Stimulated activated naive CD8-positive, alpha-beta T cell treated with anti-CD3 and anti-CD28 coated beads, Interleukin-15, Interleukin-2, amounts not matched to agents 100 ng/mL and 50 ng/mL, for 24 hours (primary cell): ENCODE results near the gene GABRA5.
"Not testable (repeated sequence)": the region's sequence is repeated elsewhere in the genome, so short reads cannot be mapped to it uniquely, and the experiment has no call there.

Experiments used
- H3K27ac Mint-ChIP-seq: one replicate; pipeline ENCODE4 v1.8.0; 2021; ENCODE audit warnings: mild to moderate bottlenecking, mixed read lengths
- H3K27me3 Mint-ChIP-seq: one replicate; pipeline ENCODE4 v1.8.0; 2021; ENCODE audit warnings: mixed read lengths
- H3K36me3 Mint-ChIP-seq: one replicate; pipeline ENCODE4 v1.8.0; 2021; ENCODE audit warnings: low read depth, mixed read lengths
- H3K4me1 Mint-ChIP-seq: one replicate; pipeline ENCODE4 v1.8.0; 2021; ENCODE audit warnings: low read depth, mixed read lengths
- H3K4me3 Mint-ChIP-seq: one replicate; pipeline ENCODE4 v1.8.0; 2021; ENCODE audit warnings: mild to moderate bottlenecking, mixed read lengths
- H3K9me3 Mint-ChIP-seq: one replicate; pipeline ENCODE4 v1.8.0; 2021; ENCODE audit warnings: mixed read lengths

GABRA5 gene

DNA sequence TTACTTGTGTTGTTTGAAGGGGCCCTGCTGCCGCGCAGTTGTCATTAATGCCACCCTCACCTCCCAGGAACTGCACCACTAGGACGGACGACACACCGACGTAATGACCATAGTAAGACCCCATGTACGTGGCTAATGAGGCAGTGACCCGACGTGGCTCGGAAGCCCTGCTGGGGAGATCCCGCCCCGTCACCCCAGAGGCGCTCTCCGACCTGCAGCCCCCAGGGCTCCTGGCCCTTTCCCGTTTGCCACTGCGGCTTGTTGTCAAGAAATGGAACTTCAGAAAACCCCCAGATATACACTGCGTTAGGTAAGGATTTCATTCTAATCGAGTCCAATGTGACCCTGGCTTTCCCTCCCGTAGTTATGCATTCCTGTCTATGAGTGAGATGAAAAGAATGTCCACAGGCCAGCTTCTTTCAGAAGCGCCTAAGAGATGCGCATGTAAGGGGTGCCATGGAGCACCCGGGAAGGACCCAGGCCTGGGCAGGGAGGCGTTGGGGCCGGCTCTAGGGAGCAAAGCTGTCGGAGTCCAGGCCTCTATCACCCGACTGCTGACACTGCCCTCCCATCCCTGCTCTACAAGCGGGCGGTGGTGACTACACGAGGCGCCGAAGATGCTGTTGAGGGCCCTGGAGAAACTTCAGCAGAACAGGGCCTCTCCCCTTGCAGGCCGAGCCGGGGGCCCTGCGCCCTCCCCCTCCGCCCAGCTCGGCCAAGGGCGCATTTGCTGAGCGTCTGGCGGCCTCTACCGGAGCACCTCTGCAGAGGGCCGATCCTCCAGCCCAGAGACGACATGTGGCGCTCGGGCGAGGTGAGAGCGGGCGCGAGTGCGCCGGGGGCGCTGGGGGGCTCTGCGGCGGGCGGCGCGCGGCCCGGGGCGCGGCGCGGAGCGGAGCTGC, at the start of gene GABRA5:
GABRA5 (plus strand) TSS at position 765 of the 902 bp plus-strand sequence. CDS start 2,187 bp downstream, outside the sequence.
- Mint-ChIP-seq H3K9me3 (no peaks in the 10 kb centered on the region), H3K27me3 (peaks cover 34% of the 10 kb centered on the region), H3K36me3 (no peaks in the 10 kb centered on the region), H3K4me1 (no peaks in the 10 kb centered on the region), H3K4me3 (no peak within 1 kb of the TSS), H3K27ac (no peak within 1 kb of the TSS)

DNA sequence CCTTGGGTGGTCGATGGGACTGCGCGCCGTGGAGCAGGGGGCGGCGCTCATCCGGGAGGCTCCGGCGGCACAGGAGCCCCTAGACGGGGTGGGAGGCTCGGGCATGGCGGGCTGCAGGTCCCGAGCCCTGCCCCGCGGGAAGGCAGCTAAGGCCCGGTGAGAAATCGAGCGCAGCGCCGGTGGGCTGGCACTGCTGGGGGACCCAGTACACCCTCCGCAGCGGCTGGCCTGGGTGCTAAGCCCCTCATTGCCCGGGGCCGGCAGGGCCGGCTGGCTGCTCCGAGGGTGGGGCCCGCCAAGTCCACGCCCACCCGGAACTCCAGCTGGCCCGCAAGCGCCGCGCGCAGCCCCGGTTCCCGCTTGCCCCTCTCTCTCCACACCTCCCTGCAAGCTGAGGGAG, 35.7 kb upstream of the GABRA5 start:
- H3K27ac Mint-ChIP-seq, H3K4me3 Mint-ChIP-seq, H3K4me1 Mint-ChIP-seq, H3K36me3 Mint-ChIP-seq, H3K9me3 Mint-ChIP-seq, H3K27me3 Mint-ChIP-seq: not testable (repeated sequence)

DNA sequence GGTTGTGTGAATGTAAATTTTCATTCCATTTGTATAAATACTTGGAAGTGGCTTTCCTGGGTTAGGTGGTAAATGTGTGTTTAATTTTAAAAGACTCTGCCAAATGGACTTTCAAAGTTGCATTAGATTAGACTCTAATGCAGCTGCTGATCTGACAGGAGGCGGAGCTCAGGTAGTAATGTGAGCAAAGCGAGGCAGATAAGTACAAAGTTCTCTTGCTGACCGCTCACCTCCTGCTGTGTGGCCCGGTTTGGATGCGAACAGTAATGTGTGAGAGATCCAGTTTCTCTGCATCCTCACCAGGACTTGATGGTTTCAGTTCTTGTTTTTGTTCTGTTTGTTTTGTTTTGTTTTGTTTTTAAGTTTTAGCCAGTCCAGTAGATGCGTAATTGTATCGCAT, 34.9 kb upstream of the GABRA5 start:
- Mint-ChIP-seq H3K27ac (no peak overlapping the region), H3K4me3 (no peak overlapping the region), H3K27me3 (no peaks in the 10 kb centered on the region), H3K9me3 (peaks cover 9% of the 10 kb centered on the region), H3K36me3 (no peaks in the 10 kb centered on the region), H3K4me1 (no peaks in the 10 kb centered on the region)

DNA sequence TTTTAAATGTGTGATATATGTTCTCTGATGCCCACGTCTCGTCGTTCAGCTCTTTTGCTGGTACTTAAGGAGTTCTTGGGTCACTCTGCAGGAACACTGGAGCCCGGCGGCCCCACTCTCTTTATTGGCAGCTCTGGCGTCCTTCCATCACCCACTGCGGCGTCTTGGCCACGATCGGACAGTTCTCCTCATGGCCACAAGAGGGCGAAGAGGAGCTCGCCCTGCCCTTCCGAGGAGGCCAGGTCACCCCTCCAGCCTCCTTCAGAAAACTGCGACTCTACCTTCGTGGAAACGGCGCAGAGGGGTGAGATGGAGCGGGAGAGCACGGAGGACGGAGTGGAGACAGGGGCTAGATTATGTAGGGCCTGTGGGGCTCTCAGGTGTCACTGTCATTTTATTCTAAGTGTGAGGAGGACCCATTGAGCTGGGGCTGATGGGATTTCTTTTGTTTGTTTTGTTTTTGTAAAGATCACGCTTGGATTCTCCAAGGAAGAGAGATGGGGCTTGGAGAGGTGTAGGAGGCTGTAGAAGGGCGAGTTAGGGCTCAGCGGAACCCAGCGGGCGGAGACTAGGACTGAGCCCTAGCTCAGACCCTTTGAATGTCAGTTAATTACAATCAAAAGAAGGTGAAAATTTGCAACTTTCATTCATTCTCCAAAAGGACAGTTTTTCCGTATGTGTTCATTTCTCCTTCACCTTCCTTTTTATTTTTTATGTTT, 28.0 kb upstream of the GABRA5 start:
- no peaks in the 10 kb centered on the region for H3K4me1 Mint-ChIP-seq
- no peak overlapping the region for H3K4me3 Mint-ChIP-seq
- H3K9me3 Mint-ChIP-seq: peaks cover 9% of the 10 kb centered on the region
- H3K27me3 Mint-ChIP-seq: no peaks in the 10 kb centered on the region
- no peaks in the 10 kb centered on the region for H3K36me3 Mint-ChIP-seq
- H3K27ac Mint-ChIP-seq: no peak overlapping the region

DNA sequence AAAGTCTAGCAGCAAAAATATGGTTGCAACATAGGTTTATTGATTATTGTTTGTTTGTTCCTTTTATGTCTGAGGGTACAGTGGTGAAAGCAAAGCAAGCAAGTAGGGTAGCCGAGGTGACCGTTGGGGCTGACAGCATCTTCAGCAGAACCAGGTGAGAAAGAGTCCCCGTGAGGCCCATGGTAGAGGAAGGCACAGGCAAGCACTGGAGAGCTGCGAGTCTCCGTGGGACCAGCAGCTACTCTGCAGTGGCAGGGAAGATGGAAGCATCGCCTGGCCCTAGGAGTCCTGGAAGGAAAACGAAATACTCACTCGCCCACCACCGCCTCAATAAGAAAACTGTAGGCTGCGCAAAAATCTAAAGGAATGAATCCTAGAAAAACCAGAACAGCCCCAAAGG, 25.3 kb upstream of the GABRA5 start:
- Mint-ChIP-seq H3K27ac (no peak overlapping the region), H3K4me3 (no peak overlapping the region), H3K36me3 (no peaks in the 10 kb centered on the region), H3K4me1 (no peaks in the 10 kb centered on the region), H3K9me3 (peaks cover 11% of the 10 kb centered on the region), H3K27me3 (no peaks in the 10 kb centered on the region)

DNA sequence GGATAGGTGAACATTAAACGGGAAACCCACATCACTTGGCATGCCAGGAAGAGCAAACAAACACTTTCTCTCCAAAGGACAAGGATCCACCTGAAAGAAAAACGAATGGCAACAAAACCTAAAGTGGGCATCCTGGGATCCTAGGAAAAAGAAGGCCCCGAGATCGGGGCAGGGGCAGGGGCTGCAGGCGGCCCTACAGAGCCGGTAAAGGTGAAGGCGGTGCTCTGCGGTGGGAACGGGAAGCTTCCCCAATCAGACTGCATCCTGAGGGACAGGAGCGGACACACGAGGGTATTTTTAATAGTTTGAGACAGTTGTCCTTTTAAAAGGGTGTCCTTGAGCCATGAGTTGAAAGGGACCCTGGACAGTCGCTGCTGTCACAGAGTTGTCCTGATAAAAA, 24.9 kb upstream of the GABRA5 start:
- H3K4me3 Mint-ChIP-seq: no peak overlapping the region

DNA sequence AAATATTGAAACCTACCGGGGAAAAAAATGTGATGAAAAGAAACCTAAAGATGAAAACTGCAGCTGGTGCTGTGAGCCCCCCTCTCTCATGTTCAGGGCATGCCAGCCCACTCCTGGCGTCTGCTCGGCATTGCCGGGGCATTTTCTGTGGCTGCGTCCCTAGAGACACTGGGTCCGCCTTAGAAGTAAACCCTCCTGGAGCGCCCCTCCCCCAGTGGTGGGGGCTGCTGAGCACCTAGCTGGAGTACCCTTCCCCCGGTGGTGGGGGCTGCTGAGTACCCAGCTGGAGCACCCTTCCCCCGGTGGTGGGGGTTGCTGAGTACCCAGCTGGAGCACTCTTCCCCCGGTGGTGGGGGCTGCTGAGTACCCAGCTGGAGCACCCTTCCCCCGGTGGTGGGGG, 24.5 kb upstream of the GABRA5 start:
- Mint-ChIP-seq H3K4me3 (no peak overlapping the region), H3K27ac (no peak overlapping the region), H3K9me3 (peaks cover 17% of the 10 kb centered on the region), H3K27me3 (no peaks in the 10 kb centered on the region), H3K4me1 (no peaks in the 10 kb centered on the region), H3K36me3 (no peaks in the 10 kb centered on the region)

More for the DNA sequence above, 24.9 kb upstream of the GABRA5 start:
- no peak overlapping the region for H3K27ac Mint-ChIP-seq
- H3K9me3 Mint-ChIP-seq: peaks cover 15% of the 10 kb centered on the region
- H3K27me3 Mint-ChIP-seq: no peaks in the 10 kb centered on the region
- H3K36me3 Mint-ChIP-seq: no peaks in the 10 kb centered on the region
- H3K4me1 Mint-ChIP-seq: no peaks in the 10 kb centered on the region

DNA sequence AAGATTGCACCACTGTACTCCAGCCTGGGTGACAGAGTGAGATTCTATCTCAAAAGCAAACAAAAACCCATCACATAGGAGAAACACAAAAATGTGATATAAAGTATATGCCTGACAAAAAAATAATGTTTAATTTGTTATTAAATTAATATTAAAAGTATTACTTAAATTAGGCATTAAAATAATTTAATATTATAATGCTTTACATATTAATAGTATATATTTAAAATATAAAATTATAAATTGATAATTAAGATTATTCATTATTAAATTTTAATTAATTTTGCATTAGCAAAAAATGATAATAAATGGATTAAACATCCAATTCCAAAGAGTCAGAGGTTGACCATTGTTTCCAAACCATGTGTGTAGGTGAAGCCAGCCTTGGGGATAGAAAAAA, 22.0 kb upstream of the GABRA5 start:
- Mint-ChIP-seq H3K9me3 (peaks cover 26% of the 10 kb centered on the region), H3K27me3 (no peaks in the 10 kb centered on the region), H3K36me3 (no peaks in the 10 kb centered on the region), H3K4me1 (no peaks in the 10 kb centered on the region), H3K27ac (no peak overlapping the region), H3K4me3 (no peak overlapping the region)

DNA sequence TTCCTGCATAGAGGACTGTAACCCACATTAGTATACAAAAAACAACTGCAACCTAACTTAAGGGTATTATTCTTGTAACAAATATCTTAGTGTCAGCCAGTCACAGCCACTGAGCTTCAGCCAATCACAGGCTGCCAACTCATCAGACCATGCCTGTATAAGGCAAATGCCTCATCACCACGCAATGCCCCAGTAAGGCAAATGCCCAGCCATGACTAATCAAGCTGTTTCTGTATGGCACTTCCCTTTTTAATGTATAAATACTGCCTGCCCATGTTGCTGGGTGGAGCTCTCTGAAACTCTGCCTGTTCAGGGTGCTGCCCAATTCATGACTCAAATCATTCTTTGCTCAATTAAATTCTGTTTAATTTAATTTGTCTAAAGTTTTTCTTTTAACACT, 18.4 kb upstream of the GABRA5 start:
- H3K27me3 Mint-ChIP-seq: no peaks in the 10 kb centered on the region
- H3K9me3 Mint-ChIP-seq: peaks cover 26% of the 10 kb centered on the region
- H3K4me3 Mint-ChIP-seq: no peak overlapping the region
- H3K36me3 Mint-ChIP-seq: no peaks in the 10 kb centered on the region
- H3K27ac Mint-ChIP-seq: no peak overlapping the region
- H3K4me1 Mint-ChIP-seq: no peaks in the 10 kb centered on the region

DNA sequence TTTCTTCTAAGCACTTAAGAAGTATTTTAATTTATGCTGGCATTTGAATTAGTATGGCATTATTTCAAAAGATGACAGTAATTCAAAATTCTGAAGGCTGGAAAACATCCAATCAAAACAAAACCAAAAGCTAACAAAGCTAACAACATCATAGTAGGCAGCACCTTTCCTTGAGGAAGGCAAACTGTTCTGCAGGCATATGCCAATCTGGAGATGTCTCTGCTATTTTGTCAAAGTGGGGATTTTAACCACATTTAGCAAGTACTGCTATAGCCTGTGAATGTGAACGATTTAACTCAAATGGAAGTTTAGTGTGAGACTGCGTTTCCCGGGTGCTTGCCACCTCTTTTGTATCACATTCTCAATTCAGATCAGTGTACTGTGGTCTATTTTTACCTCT, 16.7 kb upstream of the GABRA5 start:
- Mint-ChIP-seq H3K4me1 (no peaks in the 10 kb centered on the region), H3K36me3 (no peaks in the 10 kb centered on the region), H3K27me3 (peaks cover 2% of the 10 kb centered on the region), H3K27ac (no peak overlapping the region), H3K9me3 (peaks cover 26% of the 10 kb centered on the region), H3K4me3 (no peak overlapping the region)

DNA sequence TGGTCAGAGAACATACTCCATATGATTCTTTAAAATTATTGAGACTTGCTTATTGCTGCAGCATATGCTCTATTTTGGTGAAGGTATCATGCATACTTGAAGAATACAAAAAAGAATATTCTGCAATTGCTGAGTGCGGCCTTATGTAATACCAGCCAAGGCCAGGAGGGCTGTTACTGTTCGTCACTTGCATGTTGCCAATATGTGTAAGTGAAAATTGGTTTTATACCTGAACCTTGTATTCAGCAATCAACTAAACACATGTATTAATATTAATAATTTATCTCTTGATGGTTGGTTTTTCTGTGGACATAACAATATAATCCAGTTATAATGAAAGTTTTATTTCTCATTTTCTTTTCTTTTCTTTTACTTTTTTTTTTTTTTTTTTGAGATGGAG, 13.9 kb upstream of the GABRA5 start:
- H3K4me3 Mint-ChIP-seq: no peak overlapping the region
- H3K36me3 Mint-ChIP-seq: no peaks in the 10 kb centered on the region
- no peak overlapping the region for H3K27ac Mint-ChIP-seq
- peaks cover 5% of the 10 kb centered on the region for H3K27me3 Mint-ChIP-seq
- no peaks in the 10 kb centered on the region for H3K4me1 Mint-ChIP-seq
- H3K9me3 Mint-ChIP-seq: peaks cover 12% of the 10 kb centered on the region

DNA sequence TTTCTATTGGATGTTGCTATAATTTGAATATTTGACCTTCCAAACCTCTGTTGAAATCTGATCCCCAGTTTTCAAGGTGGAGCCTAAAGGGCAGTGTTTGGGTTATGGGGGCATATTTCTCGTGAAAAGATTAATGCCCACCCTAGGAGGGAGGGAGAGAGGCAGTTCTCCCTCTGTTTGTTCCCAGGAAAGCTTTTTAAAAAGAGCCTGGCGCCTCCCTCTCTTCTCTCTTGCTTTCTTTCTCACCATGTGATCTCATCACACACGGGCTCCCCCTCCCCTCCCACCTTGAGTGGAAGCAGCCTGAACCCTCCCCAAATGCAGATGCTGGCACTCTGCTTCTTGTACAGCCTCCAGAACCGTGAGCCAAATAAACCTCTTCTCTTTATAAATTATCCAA, 12.4 kb upstream of the GABRA5 start:
- Mint-ChIP-seq H3K4me3 (no peak overlapping the region), H3K9me3 (peaks cover under 1% of the 10 kb centered on the region), H3K36me3 (no peaks in the 10 kb centered on the region)

DNA sequence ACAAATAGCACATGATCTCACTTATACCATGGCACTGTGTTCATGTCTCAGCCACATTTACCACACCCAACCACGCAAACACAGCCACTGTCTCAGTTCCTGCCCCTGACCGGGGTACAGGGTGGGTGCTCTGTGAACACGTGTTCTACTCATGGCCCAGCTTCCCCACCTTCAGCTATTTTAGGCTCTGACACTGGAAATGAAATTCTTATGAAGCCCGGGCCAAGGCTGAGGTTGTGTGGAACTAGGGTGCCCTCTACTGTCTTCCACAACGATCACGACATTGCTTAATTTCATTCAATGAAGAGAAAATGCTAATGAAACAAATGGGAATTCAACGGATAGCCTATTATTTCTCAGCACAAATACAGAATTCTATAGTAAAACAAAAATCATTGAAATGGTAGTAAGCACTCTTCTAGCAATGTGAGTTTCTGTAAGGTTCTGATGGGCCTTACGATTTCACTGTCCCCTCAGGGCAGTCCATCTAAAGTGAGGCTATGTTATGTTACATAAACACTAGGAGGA, 2.1 kb upstream of the GABRA5 start:
- Mint-ChIP-seq H3K36me3 (no peaks in the 10 kb centered on the region), H3K4me1 (no peaks in the 10 kb centered on the region), H3K27me3 (peaks cover 35% of the 10 kb centered on the region), H3K27ac (no peak overlapping the region), H3K9me3 (peaks cover 6% of the 10 kb centered on the region), H3K4me3 (no peak overlapping the region)

More for the DNA sequence above, 12.4 kb upstream of the GABRA5 start:
- no peaks in the 10 kb centered on the region for H3K4me1 Mint-ChIP-seq
- peaks cover 5% of the 10 kb centered on the region for H3K27me3 Mint-ChIP-seq
- no peak overlapping the region for H3K27ac Mint-ChIP-seq

DNA sequence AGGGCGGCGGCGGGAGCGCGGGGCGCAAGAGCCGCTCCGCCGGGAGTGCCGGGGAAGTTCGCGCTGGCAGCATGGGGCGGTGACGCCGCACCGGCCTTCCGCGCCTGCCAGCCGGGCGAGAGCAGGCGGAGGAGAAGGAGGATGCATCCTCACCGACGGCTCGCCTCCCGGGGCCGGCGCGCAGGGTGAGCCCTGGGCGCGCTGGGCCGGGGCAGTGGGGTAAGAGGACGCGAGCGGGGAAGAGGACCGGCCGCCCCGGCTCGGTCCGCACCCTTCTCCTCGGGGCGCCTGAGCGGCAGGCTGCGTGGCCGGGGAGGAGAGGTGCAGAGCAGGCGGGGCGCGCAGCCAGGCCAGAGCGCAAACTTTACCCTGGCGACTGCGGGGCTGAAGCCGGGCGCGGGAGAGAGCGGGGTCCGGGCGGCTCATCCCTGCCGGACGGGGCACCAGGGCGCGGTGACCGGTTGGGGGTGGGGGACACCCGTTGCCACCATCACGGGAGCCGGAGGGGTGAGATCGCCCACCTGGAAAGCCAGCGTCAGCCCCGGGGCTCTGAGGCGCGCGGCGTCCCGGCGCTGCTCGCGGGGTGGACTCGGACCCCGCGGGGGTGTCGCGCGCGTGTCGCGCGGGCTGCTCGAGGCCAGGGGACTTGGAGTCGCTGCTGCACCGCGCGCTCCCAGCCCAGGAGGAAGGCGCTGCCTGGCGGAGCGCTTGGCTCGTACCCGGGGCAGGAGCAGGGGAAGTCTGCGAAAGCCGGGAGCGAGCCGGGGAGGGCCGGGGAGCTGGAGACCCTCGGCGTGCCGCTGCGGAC, 542 bp downstream of the GABRA5 start:
- no peak overlapping the region for H3K4me3 Mint-ChIP-seq
- no peaks in the 10 kb centered on the region for H3K4me1 Mint-ChIP-seq
- H3K36me3 Mint-ChIP-seq: no peaks in the 10 kb centered on the region
- H3K9me3 Mint-ChIP-seq: no peaks in the 10 kb centered on the region
- H3K27me3 Mint-ChIP-seq: peaks cover 34% of the 10 kb centered on the region
- H3K27ac Mint-ChIP-seq: no peak overlapping the region
